ENCODE measurements around the gene PHYHD1. TPM values are rescaled to one million over a fixed set of nuclear protein-coding genes. Genes with fewer than 3 reads are reported as not detected.
A peak's percentile ranks its signal among the peaks of the same experiment; 100 is the strongest.

PHYHD1 gene
- total RNA-seq, 2 experiments from 2014 or later: 0.61 to 1.5 TPM

GRCh38 chr9:128917151-128917849 is 3.5 kb upstream of the PHYHD1 start:
- TF ChIP-seq CTCF (IDR thresholded peaks at IDR 0.05): no peak
- ATAC-seq (no peak), DNase-seq (no peak)
- Mint-ChIP-seq H3K27ac (peak overlapping the region; percentile 42), H3K36me3 (ENCODE audit: low read depth) (peaks cover 18% of the 10 kb centered on the region), H3K4me1 (ENCODE audit: low read depth) (peaks cover 32% of the 10 kb centered on the region), H3K27me3 (no peaks in the 10 kb centered on the region), H3K4me3 (no peak overlapping the region), H3K9me3 (no peaks in the 10 kb centered on the region)
- intact Hi-C loops (cut with micrococcal nuclease): no loop called here
- ChIA-PET CTCF (interaction anchor here (2.8 to 3.6 kb wide), 2 partner anchors 11 kb away, joined by 13 to 19 read pairs; no protein-coding TSS in a partner anchor), POLR2A (no interaction called here)

GRCh38 chr9:128918921-128919320 is 1.9 kb upstream of the PHYHD1 start:
- Mint-ChIP-seq H3K27me3 (no peaks in the 10 kb centered on the region), H3K9me3 (no peaks in the 10 kb centered on the region), H3K4me1 (ENCODE audit: low read depth) (peaks cover 18% of the 10 kb centered on the region), H3K36me3 (ENCODE audit: low read depth) (peaks cover 9% of the 10 kb centered on the region), H3K4me3 (no peak overlapping the region), H3K27ac (peak overlapping the region; percentile 12)
- ChIA-PET CTCF (interaction anchor here (0.6 to 2.8 kb wide), 4 partner anchors 8 to 11 kb away, joined by 3 to 13 read pairs (median 3); no protein-coding TSS in a partner anchor), POLR2A (interaction anchor here (0.8 kb wide), 1 partner anchor 13 kb away, joined by 3 read pairs; no protein-coding TSS in a partner anchor)
- DNase-seq (no peak), ATAC-seq (no peak)
- no peak for TF ChIP-seq CTCF (IDR thresholded peaks at IDR 0.05)
- intact Hi-C loops (cut with micrococcal nuclease): no loop called here

GRCh38 chr9:128919402-128920089 is 1.2 kb upstream of the PHYHD1 start:
- ATAC-seq (no peak), DNase-seq (no peak)
- no peaks in the 10 kb centered on the region for H3K27me3 Mint-ChIP-seq
- no peaks in the 10 kb centered on the region for H3K9me3 Mint-ChIP-seq
- ChIA-PET CTCF (interaction anchor here (0.9 to 2.8 kb wide), 3 partner anchors 8 to 100 kb away, joined by 3 to 13 read pairs (median 3); no protein-coding TSS in a partner anchor), POLR2A (interaction anchor here (0.8 kb wide), 1 partner anchor 14 kb away, joined by 3 read pairs; no protein-coding TSS in a partner anchor)
- H3K27ac Mint-ChIP-seq: peak overlapping the region; percentile 12
- H3K4me1 Mint-ChIP-seq (ENCODE audit: low read depth): peaks cover 13% of the 10 kb centered on the region
- no peak overlapping the region for H3K4me3 Mint-ChIP-seq
- intact Hi-C loops (cut with micrococcal nuclease): no loop called here
- no peak for TF ChIP-seq CTCF (IDR thresholded peaks at IDR 0.05)
- H3K36me3 Mint-ChIP-seq (ENCODE audit: low read depth): peaks cover 9% of the 10 kb centered on the region

- Mint-ChIP-seq H3K4me3 (no peak overlapping the region), H3K4me1 (ENCODE audit: low read depth) (peaks cover 10% of the 10 kb centered on the region), H3K27me3 (no peaks in the 10 kb centered on the region), H3K9me3 (no peaks in the 10 kb centered on the region), H3K27ac (no peak overlapping the region), H3K36me3 (ENCODE audit: low read depth) (peaks cover 1% of the 10 kb centered on the region)
- ATAC-seq: peak; percentile 88
- intact Hi-C loops (cut with micrococcal nuclease): no loop called here
- DNase-seq: peak; percentile 53
- POLR2A ChIA-PET: interaction anchor here (0.9 to 1.6 kb wide), 3 partner anchors 21 to 103 kb away, joined by 3 to 5 read pairs (median 3); partner anchors contain the start of genes KYAT1 and LRRC8A
- CTCF ChIA-PET: interaction anchor here (8.4 kb wide), 1 partner anchor 60 kb away, joined by 157 read pairs; no protein-coding TSS in a partner anchor
- no peak for TF ChIP-seq CTCF (IDR thresholded peaks at IDR 0.05)
Measured at GRCh38 chr9:128921881-128922763, 1.3 kb downstream of the PHYHD1 start.

Measured in activated CD8-positive, alpha-beta T cell treated with anti-CD3 and anti-CD28 coated beads for 36 hours (primary cell).